HepG2 (cell line): ENCODE results near the gene SERINC5. TPM values are rescaled to one million over a fixed set of nuclear protein-coding genes. Genes with fewer than 3 reads are reported as not detected.

Experiments
- ATF2 ChIP-seq: sonication (generic); formaldehyde crosslinking; IDR thresholded peaks from 2 replicates; pipeline ENCODE4 v1.4.0; 2020; ENCODE audit warnings: missing genetic modification reagents
- EHMT2 ChIP-seq: fragments of 200-600 bp; sonication (generic); IDR thresholded peaks from 2 replicates; pipeline ENCODE4 v1.7.0; 2017; ENCODE audit warnings: antibody characterized with exemption, low read depth, low read length, borderline replicate concordance
- JUND ChIP-seq: sonication (generic); formaldehyde crosslinking; IDR thresholded peaks from 2 replicates; pipeline ENCODE4 v1.8.0; 2022; ENCODE audit warnings: mild to moderate bottlenecking, missing genetic modification reagents
- LCORL ChIP-seq, 2 experiments: fragments of 450-650 bp in 1 of 2; sonication (generic) in 1 of 2; formaldehyde crosslinking in 1 of 2; IDR thresholded peaks; 2 replicates each; pipeline versions ENCODE4 v1.5.0 to v1.6.1; 2017 to 2020; ENCODE audit warnings: antibody characterized with exemption in 1 of 2, missing genetic modification reagents in 1 of 2
- POLR2AphosphoS2 ChIP-seq: IDR thresholded peaks from 2 replicates; pipeline ENCODE4 v1.6.1; 2011; ENCODE audit warnings: low read depth, low read length, improper control_type of control experiment
- SNAPC5 ChIP-seq: sonication (generic); formaldehyde crosslinking; IDR thresholded peaks from 2 replicates; pipeline ENCODE4 v1.8.1; 2023; ENCODE audit warnings: mild to moderate bottlenecking, missing genetic modification reagents, borderline replicate concordance
- U2AF1 ChIP-seq: fragments of 200-400 bp; formaldehyde crosslinking; optimal IDR thresholded peaks from 2 replicates; pipeline ENCODE3; 2017; ENCODE audit warnings: mild to moderate bottlenecking, low read depth, low read length
- WIZ ChIP-seq: sonication (generic); formaldehyde crosslinking; IDR thresholded peaks from 2 replicates; pipeline ENCODE4 v1.5.1; 2020; ENCODE audit warnings: mild to moderate bottlenecking, missing genetic modification reagents
- ZFP36L1 ChIP-seq: sonication (generic); formaldehyde crosslinking; IDR thresholded peaks from 2 replicates; pipeline ENCODE4 v1.8.0; 2022; ENCODE audit warnings: mild to moderate bottlenecking, missing genetic modification reagents, moderate library complexity
- ZNF44 ChIP-seq: sonication (generic); formaldehyde crosslinking; IDR thresholded peaks from 2 replicates; pipeline ENCODE4 v1.5.1; 2020; ENCODE audit warnings: mild to moderate bottlenecking, missing genetic modification reagents
- ZNF530 ChIP-seq: sonication (generic); formaldehyde crosslinking; IDR thresholded peaks from 2 replicates; pipeline ENCODE4 v1.5.0; 2020; ENCODE audit warnings: low read depth, mild to moderate bottlenecking, missing genetic modification reagents
- ZNF670 ChIP-seq: sonication (generic); formaldehyde crosslinking; IDR thresholded peaks from 2 replicates; pipeline ENCODE4 v1.8.0; 2022; ENCODE audit warnings: mild to moderate bottlenecking, missing genetic modification reagents, borderline replicate concordance
- ZSCAN30 ChIP-seq: sonication (generic); formaldehyde crosslinking; IDR thresholded peaks from 2 replicates; pipeline ENCODE4 v1.5.0; 2020; ENCODE audit warnings: mild to moderate bottlenecking, missing genetic modification reagents
- polyA plus RNA-seq, 8 experiments: library from polyadenylated mRNA; depleted of rRNA in 3 of 8; stranded (reverse) in 7 of 8; unstranded in 1 of 8; fragments of >200 nt; fragmentation: Illumina TruSeq in 4 of 8; extraction: Trizol in 4 of 8; gene quantifications; 2 replicates each; pipeline versions ENCODE4 v1.2.1 to v1.2.3, GENCODE V29; 2011 to 2016; ENCODE audit warnings: low read depth in 4 of 8, missing spikeins in 1 of 8, mixed read lengths in 1 of 8; ENCODE audit not compliant: insufficient read depth in 1 of 8
- total RNA-seq, 5 experiments: library from RNA; depleted of rRNA; stranded (reverse); fragments of >200 nt; fragmentation: Illumina TruSeq; extraction: Trizol; gene quantifications; 2 replicates each; pipeline ENCODE4 v1.2.3, GENCODE V29; 2016; ENCODE audit warnings: low read depth in 1 of 5
- TF ChIP-seq, protein P1 (sequence below): sonication (generic); formaldehyde crosslinking; IDR thresholded peaks from 2 replicates; pipeline ENCODE4 v1.5.0; 2020; ENCODE audit warnings: mild to moderate bottlenecking, missing genetic modification reagents, borderline replicate concordance
- TF ChIP-seq, protein P2 (sequence below): sonication (generic); formaldehyde crosslinking; IDR thresholded peaks from 2 replicates; pipeline ENCODE4 v1.5.1; 2020; ENCODE audit warnings: mild to moderate bottlenecking, missing genetic modification reagents, borderline replicate concordance
- TF ChIP-seq, protein P3 (sequence below): sonication (generic); formaldehyde crosslinking; IDR thresholded peaks from 2 replicates; pipeline ENCODE4 v1.4.0; 2020; ENCODE audit warnings: missing genetic modification reagents
- TF ChIP-seq, protein P4 (sequence below): sonication (generic); formaldehyde crosslinking; IDR thresholded peaks from 2 replicates; pipeline ENCODE4 v1.4.0; 2020; ENCODE audit warnings: missing genetic modification reagents, mild to moderate bottlenecking, borderline replicate concordance
- TF ChIP-seq, protein P5 (sequence below): IDR thresholded peaks from 2 replicates; pipeline ENCODE4 v1.6.1; 2016; ENCODE audit warnings: low read depth

The SERINC5 gene
- total and polyA plus RNA-seq, 2 of the 13 experiments (the other 11 are each of a cell fraction or from before 2014, with no cell fraction given): 17.3 to 22.8 TPM

DNA sequence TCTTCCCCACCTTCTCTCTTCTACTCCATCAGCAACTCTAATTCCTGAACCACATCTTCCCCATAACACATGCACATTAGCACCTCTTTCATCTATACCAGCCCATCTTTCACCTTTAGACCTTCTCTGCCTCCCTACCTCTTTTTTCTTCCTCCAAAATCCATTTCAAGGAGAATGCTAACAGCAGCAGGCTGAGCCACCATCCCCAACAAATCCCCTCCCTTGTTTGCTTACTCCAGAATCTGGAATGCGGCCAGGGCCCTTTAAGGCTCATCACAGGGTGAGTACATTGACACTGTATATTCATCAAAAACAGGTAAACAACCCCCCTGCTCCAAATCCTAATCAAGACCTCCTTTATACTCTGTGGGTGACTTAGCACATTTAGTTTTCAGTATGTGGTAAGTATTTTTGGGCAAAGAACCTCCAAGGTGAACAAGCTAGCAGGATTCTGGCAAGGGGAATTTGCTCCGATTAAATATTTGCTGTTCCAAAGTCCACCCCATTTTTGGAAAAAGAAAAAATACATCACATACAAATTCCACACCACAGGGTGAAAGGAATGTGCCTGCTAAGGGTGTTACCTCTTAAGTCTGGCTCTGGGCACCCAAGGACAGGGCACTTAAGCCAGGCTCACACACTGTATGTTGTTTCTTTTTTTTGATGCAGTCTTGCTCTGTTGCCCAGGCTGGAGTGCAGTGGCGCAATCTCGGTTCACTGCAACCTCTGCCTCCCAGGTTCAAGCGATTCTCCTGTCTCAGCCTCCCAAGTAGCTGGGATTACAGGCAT lies 71.4 kb downstream of the SERINC5 start (continued):
- TF ChIP-seq, protein P1, sequence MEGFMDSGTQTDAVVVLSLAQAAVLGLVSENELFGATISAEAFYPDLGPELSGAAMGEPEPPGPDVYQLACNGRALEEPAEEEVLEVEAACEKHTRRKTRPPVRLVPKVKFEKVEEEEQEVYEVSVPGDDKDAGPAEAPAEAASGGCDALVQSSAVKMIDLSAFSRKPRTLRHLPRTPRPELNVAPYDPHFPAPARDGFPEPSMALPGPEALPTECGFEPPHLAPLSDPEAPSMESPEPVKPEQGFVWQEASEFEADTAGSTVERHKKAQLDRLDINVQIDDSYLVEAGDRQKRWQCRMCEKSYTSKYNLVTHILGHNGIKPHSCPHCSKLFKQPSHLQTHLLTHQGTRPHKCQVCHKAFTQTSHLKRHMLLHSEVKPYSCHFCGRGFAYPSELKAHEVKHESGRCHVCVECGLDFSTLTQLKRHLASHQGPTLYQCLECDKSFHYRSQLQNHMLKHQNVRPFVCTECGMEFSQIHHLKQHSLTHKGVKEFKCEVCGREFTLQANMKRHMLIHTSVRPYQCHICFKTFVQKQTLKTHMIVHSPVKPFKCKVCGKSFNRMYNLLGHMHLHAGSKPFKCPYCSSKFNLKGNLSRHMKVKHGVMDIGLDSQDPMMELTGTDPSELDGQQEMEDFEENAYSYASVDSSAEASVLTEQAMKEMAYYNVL (CRISPR knock-in tag): peak; percentile 33
- TF ChIP-seq WIZ (no peak), U2AF1 (no peak), JUND (CRISPR knock-in tag) (no peak), LCORL (IDR thresholded peaks at IDR 0.05) (peak; percentile 100), LCORL (CRISPR knock-in tag; IDR thresholded peaks at IDR 0.05) (peak; percentile 99), ATF2 (CRISPR knock-in tag) (peak; percentile 60; the same call in 1 of the 2 replicates), ZFP36L1 (CRISPR knock-in tag) (no peak), ZNF44 (no peak), EHMT2 (no peak), ZNF670 (CRISPR knock-in tag) (no peak), ZNF530 (CRISPR knock-in tag) (no peak), ZSCAN30 (CRISPR knock-in tag) (no peak), POLR2AphosphoS2 (no peak), SNAPC5 (CRISPR knock-in tag) (no peak)
- TF ChIP-seq, protein P2, sequence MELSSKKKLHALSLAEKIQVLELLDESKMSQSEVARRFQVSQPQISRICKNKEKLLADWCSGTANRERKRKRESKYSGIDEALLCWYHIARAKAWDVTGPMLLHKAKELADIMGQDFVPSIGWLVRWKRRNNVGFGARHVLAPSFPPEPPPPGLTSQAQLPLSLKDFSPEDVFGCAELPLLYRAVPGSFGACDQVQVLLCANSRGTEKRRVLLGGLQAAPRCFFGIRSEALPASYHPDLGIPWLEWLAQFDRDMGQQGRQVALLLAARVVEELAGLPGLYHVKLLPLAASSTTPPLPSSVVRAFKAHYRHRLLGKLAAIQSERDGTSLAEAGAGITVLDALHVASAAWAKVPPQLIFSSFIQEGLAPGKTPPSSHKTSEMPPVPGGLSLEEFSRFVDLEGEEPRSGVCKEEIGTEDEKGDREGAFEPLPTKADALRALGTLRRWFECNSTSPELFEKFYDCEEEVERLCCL (CRISPR knock-in tag): no peak
- TF ChIP-seq, protein P3, sequence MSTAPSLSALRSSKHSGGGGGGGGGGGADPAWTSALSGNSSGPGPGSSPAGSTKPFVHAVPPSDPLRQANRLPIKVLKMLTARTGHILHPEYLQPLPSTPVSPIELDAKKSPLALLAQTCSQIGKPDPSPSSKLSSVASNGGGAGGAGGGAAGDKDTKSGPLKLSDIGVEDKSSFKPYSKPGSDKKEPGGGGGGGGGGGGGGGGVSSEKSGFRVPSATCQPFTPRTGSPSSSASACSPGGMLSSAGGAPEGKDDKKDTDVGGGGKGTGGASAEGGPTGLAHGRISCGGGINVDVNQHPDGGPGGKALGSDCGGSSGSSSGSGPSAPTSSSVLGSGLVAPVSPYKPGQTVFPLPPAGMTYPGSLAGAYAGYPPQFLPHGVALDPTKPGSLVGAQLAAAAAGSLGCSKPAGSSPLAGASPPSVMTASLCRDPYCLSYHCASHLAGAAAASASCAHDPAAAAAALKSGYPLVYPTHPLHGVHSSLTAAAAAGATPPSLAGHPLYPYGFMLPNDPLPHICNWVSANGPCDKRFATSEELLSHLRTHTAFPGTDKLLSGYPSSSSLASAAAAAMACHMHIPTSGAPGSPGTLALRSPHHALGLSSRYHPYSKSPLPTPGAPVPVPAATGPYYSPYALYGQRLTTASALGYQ (CRISPR knock-in tag): peak; percentile 73; the same call in 1 of the 2 replicates
- TF ChIP-seq, protein P4, sequence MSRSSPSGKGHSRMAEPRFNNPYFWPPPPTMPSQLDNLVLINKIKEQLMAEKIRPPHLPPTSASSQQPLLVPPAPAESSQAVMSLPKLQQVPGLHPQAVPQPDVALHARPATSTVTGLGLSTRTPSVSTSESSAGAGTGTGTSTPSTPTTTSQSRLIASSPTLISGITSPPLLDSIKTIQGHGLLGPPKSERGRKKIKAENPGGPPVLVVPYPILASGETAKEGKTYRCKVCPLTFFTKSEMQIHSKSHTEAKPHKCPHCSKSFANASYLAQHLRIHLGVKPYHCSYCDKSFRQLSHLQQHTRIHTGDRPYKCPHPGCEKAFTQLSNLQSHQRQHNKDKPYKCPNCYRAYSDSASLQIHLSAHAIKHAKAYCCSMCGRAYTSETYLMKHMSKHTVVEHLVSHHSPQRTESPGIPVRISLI (CRISPR knock-in tag): peak; percentile 86
- TF ChIP-seq, protein P5, sequence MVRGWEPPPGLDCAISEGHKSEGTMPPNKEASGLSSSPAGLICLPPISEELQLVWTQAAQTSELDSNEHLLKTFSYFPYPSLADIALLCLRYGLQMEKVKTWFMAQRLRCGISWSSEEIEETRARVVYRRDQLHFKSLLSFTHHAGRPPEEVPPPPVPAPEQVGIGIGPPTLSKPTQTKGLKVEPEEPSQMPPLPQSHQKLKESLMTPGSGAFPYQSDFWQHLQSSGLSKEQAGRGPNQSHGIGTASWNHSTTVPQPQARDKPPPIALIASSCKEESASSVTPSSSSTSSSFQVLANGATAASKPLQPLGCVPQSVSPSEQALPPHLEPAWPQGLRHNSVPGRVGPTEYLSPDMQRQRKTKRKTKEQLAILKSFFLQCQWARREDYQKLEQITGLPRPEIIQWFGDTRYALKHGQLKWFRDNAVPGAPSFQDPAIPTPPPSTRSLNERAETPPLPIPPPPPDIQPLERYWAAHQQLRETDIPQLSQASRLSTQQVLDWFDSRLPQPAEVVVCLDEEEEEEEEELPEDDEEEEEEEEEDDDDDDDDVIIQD (CRISPR knock-in tag): peak; percentile 32; the same call in 1 of the 2 replicates
